Measurements from ENCODE around the gene APLP2.

APLP2 gene

DNA sequence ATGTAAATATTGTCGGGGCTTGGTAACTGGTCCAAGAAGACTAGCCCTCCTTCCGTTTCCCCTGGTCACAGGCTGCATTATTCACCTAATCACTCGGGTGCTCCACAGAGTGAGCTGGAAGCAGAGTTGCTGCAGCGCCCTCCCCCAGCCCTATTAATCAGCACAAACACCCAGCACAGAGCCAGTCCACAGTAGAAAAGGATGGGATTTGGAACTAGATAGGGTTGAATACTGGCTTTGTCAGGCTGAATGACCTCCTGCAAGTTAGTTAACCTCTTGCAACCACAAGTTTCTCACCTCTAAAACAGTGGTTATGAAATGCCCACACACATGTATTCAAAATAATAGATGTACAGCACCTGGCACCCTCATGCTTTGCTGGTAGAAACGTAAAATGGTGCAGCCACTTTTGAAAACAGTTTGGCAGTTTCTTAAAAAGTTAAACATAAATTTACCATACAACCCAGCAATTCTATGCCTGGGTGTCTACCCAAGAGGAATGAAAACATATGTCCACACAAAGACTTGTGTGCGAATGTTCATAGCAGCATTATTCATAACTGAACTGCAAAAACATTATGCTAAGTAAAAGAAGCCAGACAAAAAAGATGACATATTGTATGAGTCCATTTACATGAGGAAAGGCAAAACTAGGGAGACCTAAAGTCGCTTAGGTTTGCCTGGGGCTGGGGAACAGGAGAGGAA is 31.7 kb upstream of the APLP2 start:
- no peak for DNase-seq (ENCODE audit: low spot score)
- TF ChIP-seq, protein P1, sequence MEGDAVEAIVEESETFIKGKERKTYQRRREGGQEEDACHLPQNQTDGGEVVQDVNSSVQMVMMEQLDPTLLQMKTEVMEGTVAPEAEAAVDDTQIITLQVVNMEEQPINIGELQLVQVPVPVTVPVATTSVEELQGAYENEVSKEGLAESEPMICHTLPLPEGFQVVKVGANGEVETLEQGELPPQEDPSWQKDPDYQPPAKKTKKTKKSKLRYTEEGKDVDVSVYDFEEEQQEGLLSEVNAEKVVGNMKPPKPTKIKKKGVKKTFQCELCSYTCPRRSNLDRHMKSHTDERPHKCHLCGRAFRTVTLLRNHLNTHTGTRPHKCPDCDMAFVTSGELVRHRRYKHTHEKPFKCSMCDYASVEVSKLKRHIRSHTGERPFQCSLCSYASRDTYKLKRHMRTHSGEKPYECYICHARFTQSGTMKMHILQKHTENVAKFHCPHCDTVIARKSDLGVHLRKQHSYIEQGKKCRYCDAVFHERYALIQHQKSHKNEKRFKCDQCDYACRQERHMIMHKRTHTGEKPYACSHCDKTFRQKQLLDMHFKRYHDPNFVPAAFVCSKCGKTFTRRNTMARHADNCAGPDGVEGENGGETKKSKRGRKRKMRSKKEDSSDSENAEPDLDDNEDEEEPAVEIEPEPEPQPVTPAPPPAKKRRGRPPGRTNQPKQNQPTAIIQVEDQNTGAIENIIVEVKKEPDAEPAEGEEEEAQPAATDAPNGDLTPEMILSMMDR (IDR thresholded peaks at IDR 0.05; ENCODE audit: borderline replicate concordance, control extremely low read depth, extremely low read depth, insufficient read depth, missing control alignments) = no peak
- in situ Hi-C loops (cut with MboI; ENCODE audit: low sequenced_read_pairs, unreplicated experiment) = no loop called here

DNA sequence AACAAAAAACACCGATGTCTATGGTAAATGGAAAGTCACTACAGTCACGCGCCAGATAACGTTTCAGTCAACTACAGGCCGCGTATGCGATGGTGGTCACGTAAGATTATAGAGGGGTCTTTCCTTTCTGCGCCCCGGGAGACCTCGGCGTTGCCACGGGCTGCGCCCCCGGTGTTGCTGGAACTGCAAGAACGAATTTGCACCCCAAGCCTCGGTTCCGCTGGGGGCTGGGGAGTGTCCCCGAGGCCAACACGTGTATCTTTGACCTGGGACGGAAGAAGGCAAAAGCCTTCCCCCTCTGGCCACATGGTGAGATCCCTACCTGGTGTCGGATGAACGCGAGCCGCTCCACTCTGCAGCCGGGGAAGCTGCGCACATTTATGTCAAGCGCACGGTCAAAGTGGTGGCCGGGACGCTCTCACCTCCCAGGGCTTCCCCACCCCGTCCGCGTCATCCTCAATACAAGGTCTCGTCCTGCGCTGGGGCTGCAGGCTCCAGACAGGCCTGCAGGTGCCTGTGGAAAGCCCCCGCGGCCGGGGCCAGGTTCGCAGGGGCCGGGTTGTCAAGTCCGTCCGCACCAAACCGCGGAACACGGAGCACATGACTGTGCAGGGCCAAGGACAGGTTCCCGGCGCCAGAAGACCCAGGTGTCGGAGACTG is 29.3 kb upstream of the APLP2 start:
- TF ChIP-seq, protein P1 (IDR thresholded peaks at IDR 0.05; ENCODE audit: borderline replicate concordance, control extremely low read depth, extremely low read depth, insufficient read depth, missing control alignments) = no peak
- in situ Hi-C loops (cut with MboI; ENCODE audit: low sequenced_read_pairs, unreplicated experiment) = no loop called here
- DNase-seq (ENCODE audit: low spot score) = no peak

DNA sequence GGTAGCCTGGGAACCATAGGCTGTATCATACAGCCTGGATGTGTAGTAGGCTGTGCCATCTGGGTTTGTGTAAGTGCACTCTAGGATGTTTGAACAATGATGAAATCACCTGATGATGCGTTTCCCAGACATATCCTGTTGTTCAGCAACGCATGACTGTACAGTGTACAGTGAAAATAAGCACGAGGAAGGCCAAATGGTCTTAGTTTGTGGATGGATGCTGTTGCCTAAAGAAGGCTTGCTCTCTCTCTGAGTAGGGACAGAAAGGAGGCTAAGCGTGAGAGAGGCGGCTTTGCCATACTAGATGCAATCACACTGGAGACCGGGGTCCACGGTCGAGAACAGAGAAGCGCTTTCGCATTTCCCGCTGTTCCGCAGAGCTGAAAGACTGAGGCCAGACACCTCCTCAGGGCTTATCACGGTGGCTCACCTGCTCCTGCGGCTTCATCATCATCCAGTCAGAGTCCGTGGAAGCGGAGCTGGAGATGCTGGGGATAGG is 27.6 kb upstream of the APLP2 start:
- DNase-seq (ENCODE audit: low spot score) = no peak
- in situ Hi-C loops (cut with MboI; ENCODE audit: low sequenced_read_pairs, unreplicated experiment) = no loop called here
- TF ChIP-seq, protein P1 (IDR thresholded peaks at IDR 0.05; ENCODE audit: borderline replicate concordance, control extremely low read depth, extremely low read depth, insufficient read depth, missing control alignments) = no peak

DNA sequence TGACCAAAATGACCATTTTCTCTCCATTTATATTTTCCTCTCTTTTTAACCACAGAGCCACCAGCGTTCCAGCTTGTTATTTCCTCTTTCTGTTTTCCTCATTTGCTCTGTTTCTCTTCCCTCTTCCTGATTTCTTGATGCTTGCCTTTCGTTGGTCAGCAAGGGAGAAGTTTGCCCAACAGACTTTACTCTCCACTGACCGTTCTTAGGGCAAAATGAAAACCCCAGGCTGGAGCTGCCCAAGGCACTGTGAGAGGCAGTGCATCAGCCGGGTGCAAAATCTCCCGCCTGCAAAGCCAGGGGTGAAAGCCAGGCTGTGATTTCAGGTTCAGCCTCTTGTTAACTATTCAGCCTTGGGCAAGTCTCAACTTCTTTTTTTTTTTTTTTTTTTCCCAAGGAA is 26.1 kb upstream of the APLP2 start:
- in situ Hi-C loops (cut with MboI; ENCODE audit: low sequenced_read_pairs, unreplicated experiment) = no loop called here
- TF ChIP-seq, protein P1 (IDR thresholded peaks at IDR 0.05; ENCODE audit: borderline replicate concordance, control extremely low read depth, extremely low read depth, insufficient read depth, missing control alignments) = no peak

DNA sequence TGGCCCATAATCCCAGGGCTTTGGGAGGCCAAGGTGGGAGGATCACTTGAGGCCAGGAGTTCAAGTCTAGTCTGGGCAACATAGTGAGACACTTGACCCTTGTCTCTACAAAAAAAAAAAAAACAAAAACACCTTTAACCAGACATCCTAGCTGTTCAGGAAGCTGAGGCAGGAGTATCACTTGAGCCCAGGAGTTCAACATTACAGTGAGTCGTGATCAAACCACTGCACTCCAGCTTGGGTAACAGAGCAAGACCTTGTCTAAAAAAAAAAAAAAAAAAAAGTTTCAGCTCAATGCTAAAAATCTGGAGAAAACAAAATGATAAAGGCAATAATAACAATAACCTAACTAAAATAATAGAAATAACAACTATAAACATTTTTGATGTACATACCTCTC is 22.6 kb upstream of the APLP2 start:
- in situ Hi-C loops (cut with MboI; ENCODE audit: low sequenced_read_pairs, unreplicated experiment) = no loop called here
- TF ChIP-seq, protein P1 (IDR thresholded peaks at IDR 0.05; ENCODE audit: borderline replicate concordance, control extremely low read depth, extremely low read depth, insufficient read depth, missing control alignments) = no peak
- no peak for DNase-seq (ENCODE audit: low spot score)

More for the DNA sequence above, 26.1 kb upstream of the APLP2 start:
- no peak for DNase-seq (ENCODE audit: low spot score)

DNA sequence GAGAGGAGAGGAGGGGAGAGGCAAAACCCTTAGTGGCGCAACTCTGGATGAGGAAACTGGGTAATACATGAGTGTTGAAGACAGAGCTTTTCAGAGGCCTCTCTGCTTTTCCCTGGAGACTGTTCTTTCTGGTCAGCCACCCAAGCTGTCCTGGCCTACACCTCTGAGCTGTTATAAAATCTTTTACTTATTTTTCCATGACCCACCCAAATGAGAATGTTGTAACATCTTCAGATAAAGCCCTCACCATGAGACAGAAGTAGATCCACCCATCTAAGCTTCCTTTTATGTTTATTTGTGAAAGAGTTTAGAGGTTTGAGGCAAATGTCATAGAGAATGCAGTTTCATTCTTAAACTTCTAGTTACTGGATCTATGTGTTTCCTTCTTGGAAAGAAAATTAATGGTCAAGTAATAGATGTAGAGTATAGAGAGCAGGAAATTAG is 20.3 kb upstream of the APLP2 start:
- in situ Hi-C loops (cut with MboI; ENCODE audit: low sequenced_read_pairs, unreplicated experiment) = no loop called here
- TF ChIP-seq, protein P1 (IDR thresholded peaks at IDR 0.05; ENCODE audit: borderline replicate concordance, control extremely low read depth, extremely low read depth, insufficient read depth, missing control alignments) = no peak
- DNase-seq (ENCODE audit: low spot score) = no peak

Data from GM13976 (cell line).